Measurements from ENCODE around the gene PRRT2. TPM values are rescaled to one million over a fixed set of nuclear protein-coding genes. Genes with fewer than 3 reads are reported as not detected.
A peak's percentile ranks its signal among the peaks of the same experiment; 100 is the strongest.

The PRRT2 gene
- polyA plus RNA-seq, 10 donors = 8.4 to 28.3 (median 12.6) TPM

DNA sequence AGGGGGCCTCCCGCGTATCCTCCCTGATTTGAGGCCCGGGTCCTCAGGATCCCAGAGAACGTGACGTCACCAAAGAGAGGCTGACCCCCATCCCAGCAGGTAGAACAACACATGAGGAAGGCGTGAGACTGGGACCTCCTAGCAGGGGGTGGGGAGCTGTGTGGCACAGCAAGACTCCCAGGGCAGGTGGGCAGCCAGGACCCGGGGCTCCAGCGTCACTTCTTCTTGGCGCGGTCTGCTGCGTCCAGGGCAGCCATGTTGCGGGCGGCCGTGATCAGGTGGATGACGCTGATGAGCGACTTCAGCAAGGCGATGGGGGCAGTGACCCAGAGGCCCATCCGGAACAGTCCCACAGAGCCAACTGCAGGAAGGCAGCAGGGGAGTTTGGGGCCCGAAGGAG lies 47.0 kb downstream of the PRRT2 start:
- DNase-seq = no peak

DNA sequence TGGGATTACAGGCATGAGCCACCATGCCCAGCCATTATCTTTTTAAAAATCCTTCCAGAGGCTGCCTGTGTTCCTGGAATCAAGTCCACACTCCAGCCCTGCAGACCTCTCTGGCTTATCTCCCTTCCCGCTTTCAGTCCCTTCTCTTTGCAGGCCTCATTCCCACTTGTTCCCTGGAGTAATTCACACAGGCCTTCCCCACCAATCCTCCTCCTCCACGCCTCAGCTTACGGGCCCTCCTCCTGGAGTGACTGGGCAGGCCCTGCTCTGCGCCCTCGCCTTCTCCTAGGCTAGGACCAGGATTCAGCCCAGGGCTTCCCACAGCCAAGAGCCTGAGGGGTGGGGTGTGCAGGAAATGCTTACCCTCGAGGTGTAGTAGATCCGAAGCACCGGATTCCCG lies 48.2 kb downstream of the PRRT2 start:
- no peak for DNase-seq

- no peak for DNase-seq
Measured at GRCh38 chr16:29862383-29862883, 50.4 kb downstream of the PRRT2 start.

GRCh38 chr16:29862884-29863668 lies 51.1 kb downstream of the PRRT2 start, which contains the start of gene CDIPT:
Gene CDIPT, minus strand, starts transcription at chr16:29863226. Its CDS starts 369 bp downstream, at chr16:29862857.
- DNase-seq = peak; percentile 96 to 98 (median 97)

DNA sequence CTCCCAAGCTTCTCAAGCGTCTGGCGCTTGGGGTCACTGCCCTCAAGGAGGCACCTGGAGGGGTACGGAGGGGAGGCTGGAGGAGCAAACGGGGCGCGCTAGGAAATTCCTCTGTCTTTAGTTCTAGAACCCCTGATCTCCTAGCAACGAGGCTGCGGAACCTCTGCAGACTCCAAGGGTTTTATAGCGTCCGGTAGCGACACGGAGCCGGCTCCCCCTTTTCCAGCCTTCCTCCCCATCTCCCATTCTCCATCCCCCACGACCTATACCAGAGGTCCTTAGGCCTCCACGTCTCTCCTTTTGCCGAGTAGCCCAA lies 51.6 kb downstream of the PRRT2 start:
- no peak for DNase-seq

DNA sequence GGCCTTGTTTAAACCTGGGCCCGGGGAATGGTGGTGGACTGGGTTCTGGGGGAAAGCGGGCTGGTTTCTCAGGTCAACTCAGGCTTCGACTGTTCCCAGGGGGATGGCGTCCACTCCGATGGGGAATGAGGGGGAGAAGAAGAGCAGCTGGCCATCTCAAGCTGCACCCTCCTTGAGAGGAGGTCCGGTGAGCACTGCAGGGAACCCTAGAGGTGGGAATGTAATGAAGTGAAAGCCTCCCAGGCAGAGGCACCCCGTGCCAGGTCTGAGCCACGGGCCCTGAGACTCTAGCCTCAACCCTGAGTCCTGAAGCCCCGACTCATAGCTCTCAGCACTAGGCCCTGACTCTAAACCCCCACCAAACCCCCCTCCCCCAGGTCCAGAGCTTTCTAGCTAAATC lies 52.2 kb downstream of the PRRT2 start:
- DNase-seq = no peak

Other genes with a start within 250 kb of the PRRT2 start
- gene SPN, start 148.9 kb upstream of the PRRT2 start, polyA plus RNA-seq (ENCODE audit: insufficient read length in 10 of 10) = 1 to 10 TPM in 6 of 10 donors, under 1 TPM in 4; 0.51 to 5.1 (median 1.2) TPM
- 10 to 100 TPM; 47.6 to 64.3 (median 57.5) TPM for gene QPRT, start 133.0 kb upstream of the PRRT2 start, polyA plus RNA-seq (ENCODE audit: insufficient read length in 10 of 10)
- gene C16orf54, start 66.2 kb upstream of the PRRT2 start, polyA plus RNA-seq (ENCODE audit: insufficient read length in 10 of 10) = 1 to 10 TPM in 1 of 10 donors, under 1 TPM in 9; 0.10 to 3.2 (median 0.26) TPM
- gene ZG16, start 33.9 kb upstream of the PRRT2 start, polyA plus RNA-seq (ENCODE audit: insufficient read length in 10 of 10) = under 1 TPM in 1 of 10 donors, not detected in 9; 0.07 TPM
- 10 to 100 TPM; 25.2 to 51.3 (median 29.4) TPM for gene KIF22, start 21.4 kb upstream of the PRRT2 start, polyA plus RNA-seq (ENCODE audit: insufficient read length in 10 of 10)
- 100 to 1,000 TPM; 191 to 282 (median 243) TPM for gene MAZ, start 5.7 kb upstream of the PRRT2 start, polyA plus RNA-seq (ENCODE audit: insufficient read length in 10 of 10)
- gene PAGR1, start 4.0 kb downstream of the PRRT2 start, polyA plus RNA-seq (ENCODE audit: insufficient read length in 10 of 10) = 10 to 100 TPM; 21.5 to 37.3 (median 28.2) TPM
- gene MVP, start 8.3 kb downstream of the PRRT2 start, polyA plus RNA-seq (ENCODE audit: insufficient read length in 10 of 10) = 10 to 100 TPM; 15.8 to 31.4 (median 18.7) TPM
- gene CDIPT, start 51.0 kb downstream of the PRRT2 start, polyA plus RNA-seq (ENCODE audit: insufficient read length in 10 of 10) = 10 to 100 TPM; 31.4 to 50.1 (median 38.6) TPM
- gene SEZ6L2, start 87.4 kb downstream of the PRRT2 start, polyA plus RNA-seq (ENCODE audit: insufficient read length in 10 of 10) = 1 to 10 TPM in 9 of 10 donors, under 1 TPM in 1; 0.87 to 4.2 (median 1.8) TPM
- under 1 TPM; 0.19 to 0.79 (median 0.46) TPM for gene ASPHD1, start 88.3 kb downstream of the PRRT2 start, polyA plus RNA-seq (ENCODE audit: insufficient read length in 10 of 10)
- gene KCTD13, start 114.0 kb downstream of the PRRT2 start, polyA plus RNA-seq (ENCODE audit: insufficient read length in 10 of 10) = 10 to 100 TPM in 5 of 10 donors, 1 to 10 TPM in 5; 7.8 to 14.5 (median 9.9) TPM
- 10 to 100 TPM; 54.7 to 68.3 (median 61.6) TPM for gene TMEM219, start 149.9 kb downstream of the PRRT2 start, polyA plus RNA-seq (ENCODE audit: insufficient read length in 10 of 10)
- gene TAOK2, start 161.7 kb downstream of the PRRT2 start, polyA plus RNA-seq (ENCODE audit: insufficient read length in 10 of 10) = 10 to 100 TPM; 25.1 to 39.2 (median 32.9) TPM
- 10 to 100 TPM in 9 of 10 donors, 1 to 10 TPM in 1; 9.5 to 19.3 (median 12.7) TPM for gene HIRIP3, start 183.4 kb downstream of the PRRT2 start, polyA plus RNA-seq (ENCODE audit: insufficient read length in 10 of 10)
- 10 to 100 TPM; 26.6 to 41.4 (median 30.4) TPM for gene INO80E, start 184.0 kb downstream of the PRRT2 start, polyA plus RNA-seq (ENCODE audit: insufficient read length in 10 of 10)
- gene DOC2A, start 198.8 kb downstream of the PRRT2 start, polyA plus RNA-seq (ENCODE audit: insufficient read length in 10 of 10) = 1 to 10 TPM in 4 of 10 donors, under 1 TPM in 6; 0.48 to 1.8 (median 0.92) TPM
- gene C16orf92, start 211.0 kb downstream of the PRRT2 start, polyA plus RNA-seq (ENCODE audit: insufficient read length in 10 of 10) = not detected
- 1 to 10 TPM in 3 of 10 donors, under 1 TPM in 7; 0.44 to 1.9 (median 0.95) TPM for gene TLCD3B, start 219.1 kb downstream of the PRRT2 start, polyA plus RNA-seq (ENCODE audit: insufficient read length in 10 of 10)